ENCODE measurements around the gene IL1RAPL2.

DNA sequence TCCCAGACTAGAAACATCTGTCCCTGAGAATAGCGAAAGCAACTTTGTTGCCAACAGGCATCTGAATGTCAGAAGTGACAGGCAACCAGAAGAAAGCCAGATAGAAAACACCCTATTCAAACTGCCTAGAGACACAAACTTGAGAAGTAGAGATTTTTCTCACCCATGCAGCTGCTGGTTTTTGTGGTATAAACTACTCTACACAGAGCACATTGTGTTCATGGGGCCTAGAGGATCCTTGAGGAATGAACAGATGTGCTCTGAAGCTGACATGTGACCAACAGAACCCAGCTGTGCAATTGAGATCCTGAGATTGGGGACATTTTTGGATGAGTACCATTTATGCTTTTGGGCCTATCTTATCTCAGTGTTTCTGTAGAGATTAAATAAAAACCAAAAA lies 1192.8 kb downstream of the IL1RAPL2 start:
- TF ChIP-seq, protein P1, sequence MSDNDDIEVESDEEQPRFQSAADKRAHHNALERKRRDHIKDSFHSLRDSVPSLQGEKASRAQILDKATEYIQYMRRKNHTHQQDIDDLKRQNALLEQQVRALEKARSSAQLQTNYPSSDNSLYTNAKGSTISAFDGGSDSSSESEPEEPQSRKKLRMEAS (IDR thresholded peaks at IDR 0.05): no peak
- no peak for TF ChIP-seq CEBPB (IDR thresholded peaks at IDR 0.05)
- TF ChIP-seq TCF12 (IDR thresholded peaks at IDR 0.05; ENCODE audit: low read depth): no peak
- TF ChIP-seq EP300 (IDR thresholded peaks at IDR 0.05; ENCODE audit: borderline replicate concordance): no peak
- no peak for TF ChIP-seq TAF1 (IDR thresholded peaks at IDR 0.05; ENCODE audit: low read depth)
